GM10266 (cell line): ENCODE results near the gene ELMOD1.
"Not testable (repeated sequence)": the region's sequence is repeated elsewhere in the genome, so short reads cannot be mapped to it uniquely, and the experiment has no call there.

Experiments used
- DNase-seq: peaks from one replicate; pipeline ENCODE4 v3.0.0; 2012; ENCODE audit errors: extremely low spot score
- TF ChIP-seq, protein P1 (sequence below): IDR thresholded peaks from 2 replicates; pipeline ENCODE4 v1.5.1; 2012; ENCODE audit warnings: mild to moderate bottlenecking, low read depth; ENCODE audit not compliant: control insufficient read depth, insufficient read depth; ENCODE audit errors: missing control alignments

ELMOD1 gene

GRCh38 chr11:107562647-107563208 is 28.2 kb upstream of the ELMOD1 start:
- TF ChIP-seq, protein P1, sequence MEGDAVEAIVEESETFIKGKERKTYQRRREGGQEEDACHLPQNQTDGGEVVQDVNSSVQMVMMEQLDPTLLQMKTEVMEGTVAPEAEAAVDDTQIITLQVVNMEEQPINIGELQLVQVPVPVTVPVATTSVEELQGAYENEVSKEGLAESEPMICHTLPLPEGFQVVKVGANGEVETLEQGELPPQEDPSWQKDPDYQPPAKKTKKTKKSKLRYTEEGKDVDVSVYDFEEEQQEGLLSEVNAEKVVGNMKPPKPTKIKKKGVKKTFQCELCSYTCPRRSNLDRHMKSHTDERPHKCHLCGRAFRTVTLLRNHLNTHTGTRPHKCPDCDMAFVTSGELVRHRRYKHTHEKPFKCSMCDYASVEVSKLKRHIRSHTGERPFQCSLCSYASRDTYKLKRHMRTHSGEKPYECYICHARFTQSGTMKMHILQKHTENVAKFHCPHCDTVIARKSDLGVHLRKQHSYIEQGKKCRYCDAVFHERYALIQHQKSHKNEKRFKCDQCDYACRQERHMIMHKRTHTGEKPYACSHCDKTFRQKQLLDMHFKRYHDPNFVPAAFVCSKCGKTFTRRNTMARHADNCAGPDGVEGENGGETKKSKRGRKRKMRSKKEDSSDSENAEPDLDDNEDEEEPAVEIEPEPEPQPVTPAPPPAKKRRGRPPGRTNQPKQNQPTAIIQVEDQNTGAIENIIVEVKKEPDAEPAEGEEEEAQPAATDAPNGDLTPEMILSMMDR, result no peak
- no peak for DNase-seq

DNA sequence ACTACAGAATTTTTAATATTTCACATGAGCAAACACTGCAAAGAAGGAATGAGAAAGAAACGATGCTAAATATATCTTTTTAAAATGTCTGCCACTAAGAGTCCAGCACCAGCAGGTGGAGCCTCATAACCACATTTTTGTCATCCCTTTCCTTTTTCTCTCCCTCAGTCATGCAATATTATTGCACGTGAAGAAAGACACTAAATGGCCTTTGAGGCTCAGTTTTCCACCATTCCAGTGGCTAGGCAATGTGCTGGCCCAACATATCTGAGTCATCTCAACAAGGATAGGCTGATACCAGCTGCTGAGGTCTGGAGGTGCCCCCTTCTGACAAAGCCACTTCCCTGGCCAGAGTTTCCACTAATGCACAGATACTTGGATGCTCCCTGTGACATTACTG is 27.2 kb upstream of the ELMOD1 start:
- peak; percentile 15 for DNase-seq
- TF ChIP-seq, protein P1, result peak; percentile 70

DNA sequence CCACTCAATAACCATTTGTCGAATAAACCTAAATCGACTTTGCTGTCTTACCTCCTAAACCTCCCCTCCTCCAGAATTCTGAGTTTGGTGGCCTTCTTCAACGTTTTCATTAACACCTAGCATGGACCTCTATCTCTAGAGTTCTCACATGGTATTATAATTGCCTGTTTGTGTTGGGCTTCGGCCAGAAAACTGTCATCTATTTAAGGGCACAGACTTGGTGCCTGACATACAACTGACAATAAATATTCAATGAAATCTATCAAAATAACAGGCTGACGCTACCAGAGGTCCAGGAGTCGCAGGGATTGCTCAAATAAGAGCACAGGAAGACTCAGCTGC is 26.1 kb upstream of the ELMOD1 start:
- DNase-seq, result no peak

DNA sequence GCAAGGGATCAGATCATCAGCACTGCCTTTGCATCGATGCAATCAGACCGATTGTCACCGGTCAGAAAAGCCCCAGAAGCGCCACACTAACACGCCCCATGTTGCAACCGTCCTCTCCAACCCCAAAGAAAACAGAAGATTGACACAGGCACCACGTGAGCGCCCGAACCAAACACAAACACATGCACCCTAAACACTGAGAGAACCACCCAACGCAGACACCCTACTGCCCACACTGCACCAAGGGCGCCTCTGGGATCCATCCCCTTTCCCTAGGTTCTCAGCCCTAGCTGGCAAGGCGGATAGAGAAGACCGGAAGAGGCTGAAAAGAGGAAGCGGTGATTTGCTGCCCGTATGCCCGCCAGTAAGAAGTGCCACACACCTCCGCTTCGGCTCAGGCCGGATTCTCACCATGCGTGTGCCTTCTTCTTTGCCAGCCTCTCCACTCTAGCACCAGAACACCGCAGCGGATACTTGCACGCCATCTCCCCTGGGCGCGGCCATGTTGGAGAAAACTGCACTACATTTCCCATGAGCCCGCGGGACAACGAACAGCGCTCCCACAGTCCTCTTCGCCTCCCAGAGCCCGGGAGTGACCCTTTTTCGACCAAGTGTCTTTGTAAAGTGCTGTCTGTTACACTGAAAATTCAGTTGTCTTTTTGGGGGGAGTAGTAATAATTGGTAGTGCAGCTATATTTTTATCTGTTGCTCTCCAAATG is 25.6 kb upstream of the ELMOD1 start, which contains the start of gene ALKBH8:
Gene ALKBH8 (minus strand): TSS at position 517 of the 719 bp plus-strand sequence. CDS start 4,842 bp downstream, outside the sequence.
- TF ChIP-seq, protein P1, result no peak
- peak; percentile 65 for DNase-seq

More for the DNA sequence above, 26.1 kb upstream of the ELMOD1 start:
- TF ChIP-seq, protein P1, result no peak

- not testable (repeated sequence) for DNase-seq
Measured at GRCh38 chr11:107565955-107566501, 24.9 kb upstream of the ELMOD1 start.

- DNase-seq, result no peak
- TF ChIP-seq, protein P1, result no peak
Measured at GRCh38 chr11:107566569-107566968, 24.4 kb upstream of the ELMOD1 start.

DNA sequence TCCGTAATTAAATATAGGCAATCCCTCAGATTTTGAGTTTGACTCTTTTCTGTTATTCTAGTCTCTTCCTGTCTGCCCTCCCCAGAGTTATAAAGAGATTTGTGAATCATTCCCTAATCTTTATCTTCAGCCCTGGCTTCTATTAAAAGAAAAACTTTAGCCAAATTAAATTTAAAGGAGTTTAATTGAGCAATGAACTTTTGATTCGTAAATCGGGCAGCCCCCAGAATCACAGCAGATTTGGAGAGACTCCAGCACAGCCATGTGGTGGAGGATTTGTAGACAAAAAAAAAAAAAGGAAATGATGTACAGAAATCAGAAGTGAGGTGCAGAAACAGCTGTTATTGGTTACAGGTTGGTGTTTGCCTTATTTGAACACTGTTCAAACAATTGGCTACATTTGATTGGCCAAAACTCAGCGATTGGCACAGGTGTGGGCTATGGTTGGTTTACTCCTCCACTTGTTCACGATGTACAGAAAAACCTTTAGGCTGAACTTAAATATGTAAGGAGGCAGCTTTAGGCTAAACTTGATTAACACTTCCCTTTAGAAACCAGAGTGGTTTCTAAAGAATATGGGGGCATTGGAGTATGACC is 23.1 kb upstream of the ELMOD1 start:
- no peak for DNase-seq

More for the DNA sequence above, 23.1 kb upstream of the ELMOD1 start:
- TF ChIP-seq, protein P1, result no peak
